HCT116 (cell line): ENCODE results near the gene PPP1R27. TPM values are rescaled to one million over a fixed set of nuclear protein-coding genes. Genes with fewer than 3 reads are reported as not detected.

Experiments used
- ATAC-seq: fragments of 200-7000 bp; cut with Tn5 transposase; 2 replicates; pipeline ENCODE4 v1.9.1; 2020; ENCODE audit warnings: mild to moderate bottlenecking, moderate library complexity
- BruUV-seq: library from RNA; stranded (reverse); fragments of 400-500 nt; replicated peaks from 2 replicates; lab custom pipeline; 2021; lab: Mats Ljungman, UMichigan
- CTCF ChIA-PET: fragments of 300-600 bp; sonication (Branson Sonifier 250); formaldehyde crosslinking; loops from one replicate; lab custom pipeline; 2021; ENCODE audit warnings: antibody characterized with exemption; lab: Charles Lee
- POLR2A ChIA-PET: fragments of 300-600, 350-600 bp; sonication (Branson Sonifier 250); formaldehyde crosslinking; loops from one replicate; lab custom pipeline; 2021; ENCODE audit warnings: antibody characterized with exemption; lab: Charles Lee
- RAD21 ChIA-PET, 2 experiments: fragments of 300-600 bp; sonication (Branson Sonifier 250); formaldehyde crosslinking; loops; one replicate each; lab custom pipeline; 2023; ENCODE audit warnings: low total read pairs in 2 of 2; ENCODE audit not compliant: uncharacterized antibody in 2 of 2, unreplicated experiment in 2 of 2, low non-redundant PET in 1 of 2; lab: Charles Lee
- DNase-seq: peaks from one replicate; pipeline ENCODE4 v3.0.0-alpha.2; 2010; ENCODE audit warnings: low read depth, low spot score
- H2AFZ ChIP-seq: fragments of 200-600 bp; shearing (Covaris generic), sonication (generic); 2 replicates; pipeline ENCODE4 v1.6.1; 2017; ENCODE audit warnings: low read depth, mixed run types, mixed read lengths, antibody characterized with exemption, low read length; ENCODE audit not compliant: poor library complexity, severe bottlenecking
- H3K27ac ChIP-seq: 2 replicates; pipeline ENCODE4 v1.5.1; 2012; ENCODE audit warnings: low read depth, low read length
- H3K27me3 ChIP-seq: fragments of 200-600 bp; sonication (generic); 2 replicates; pipeline ENCODE4 v1.6.1; 2016; ENCODE audit warnings: mixed run types, low read length, mixed read lengths; ENCODE audit not compliant: insufficient read depth
- H3K36me3 ChIP-seq, 2 experiments: fragments of 200-500 bp in 1 of 2; fragments of 200-600 bp in 1 of 2; sonication (Bioruptor generic) in 1 of 2; sonication (generic) in 1 of 2; 2 replicates each; pipeline versions ENCODE4 v1.5.1 to v1.6.1; 2014 to 2016; ENCODE audit warnings: low read length in 2 of 2, inconsistent platforms in 1 of 2, mixed read lengths in 1 of 2, mixed run types in 1 of 2; ENCODE audit not compliant: insufficient read depth in 2 of 2, control insufficient read depth in 1 of 2
- H3K4me1 ChIP-seq, 2 experiments: fragments of 200-600 bp in 1 of 2; sonication (generic) in 1 of 2; 2 replicates each; pipeline versions ENCODE4 v1.5.1 to v1.6.1; 2012 to 2017; ENCODE audit warnings: low read length in 2 of 2, inconsistent platforms in 1 of 2, mild to moderate bottlenecking in 1 of 2, mixed read lengths in 1 of 2, mixed run types in 1 of 2, moderate library complexity in 1 of 2; ENCODE audit not compliant: insufficient read depth in 2 of 2, control insufficient read depth in 1 of 2
- H3K4me2 ChIP-seq: fragments of 200-600 bp; sonication (generic); 2 replicates; pipeline ENCODE4 v1.6.1; 2017; ENCODE audit warnings: mixed run types, low read length, mixed read lengths
- H3K4me3 ChIP-seq, 2 experiments: fragments of 200-600 bp in 1 of 2; sonication (generic) in 1 of 2; replicated peaks in 1 of 2; 2 replicates each; pipeline ENCODE4 v1.5.1; 2011 to 2016; ENCODE audit warnings: low read length in 2 of 2, control low read depth in 1 of 2, low read depth in 1 of 2, mild to moderate bottlenecking in 1 of 2, mixed read lengths in 1 of 2, mixed run types in 1 of 2
- H3K79me2 ChIP-seq: fragments of 200-600 bp; sonication (generic); 2 replicates; pipeline ENCODE4 v1.6.1; 2017; ENCODE audit warnings: mild to moderate bottlenecking, mixed run types, low read length, moderate library complexity, mixed read lengths; ENCODE audit not compliant: insufficient read depth
- H3K9ac ChIP-seq: fragments of 200-600 bp; sonication (generic); 2 replicates; pipeline ENCODE4 v1.6.1; 2016; ENCODE audit warnings: low read length, mixed read lengths
- H3K9me2 ChIP-seq: fragments of 200-600 bp; sonication (generic), shearing (Covaris generic); 2 replicates; pipeline ENCODE4 v1.6.1; 2017; ENCODE audit warnings: mixed run types, mild to moderate bottlenecking, moderate library complexity; ENCODE audit not compliant: insufficient read depth
- H3K9me3 ChIP-seq, 2 experiments: fragments of 200-500 bp in 1 of 2; fragments of 200-600 bp in 1 of 2; sonication (Bioruptor generic) in 1 of 2; sonication (generic) in 1 of 2; 2 replicates each; pipeline ENCODE4 v1.6.1; 2014 to 2017; ENCODE audit warnings: low read length in 2 of 2, mixed read lengths in 2 of 2, inconsistent platforms in 1 of 2, low read depth in 1 of 2, mild to moderate bottlenecking in 1 of 2, mixed run types in 1 of 2, moderate library complexity in 1 of 2; ENCODE audit not compliant: control insufficient read depth in 1 of 2, insufficient read depth in 1 of 2
- H4K20me1 ChIP-seq: fragments of 200-600 bp; sonication (generic), shearing (Covaris generic); 2 replicates; pipeline ENCODE4 v1.6.1; 2017; ENCODE audit warnings: mixed run types, mild to moderate bottlenecking, moderate library complexity; ENCODE audit not compliant: insufficient read depth
- ATF3 ChIP-seq: IDR thresholded peaks from 2 replicates; pipeline ENCODE4 v1.6.1; 2012
- CEBPB ChIP-seq: IDR thresholded peaks from 2 replicates; pipeline ENCODE4 v1.6.1; 2012; ENCODE audit warnings: low read depth
- CTCF ChIP-seq, 3 experiments: fragments of 200-600 bp in 1 of 3; sonication (generic) in 1 of 3; IDR thresholded peaks in 2 of 3; conservative IDR thresholded peaks in 1 of 3; 2 replicates each; pipeline ENCODE4 v1.5.1; 2012 to 2017; ENCODE audit warnings: low read depth in 2 of 3, low read length in 2 of 3, antibody characterized with exemption in 1 of 3, borderline replicate concordance in 1 of 3, control low read depth in 1 of 3, mild to moderate bottlenecking in 1 of 3, mixed read lengths in 1 of 3, mixed run types in 1 of 3, moderate library complexity in 1 of 3; ENCODE audit not compliant: insufficient read depth in 1 of 3
- ELF1 ChIP-seq: IDR thresholded peaks from 2 replicates; pipeline ENCODE4 v1.6.1; 2012; ENCODE audit warnings: low read depth, borderline replicate concordance
- EZH2phosphoT487 ChIP-seq: fragments of 200-600 bp; IDR thresholded peaks from 2 replicates; pipeline ENCODE4 v1.6.1; 2018; ENCODE audit warnings: antibody characterized with exemption, borderline replicate concordance
- FOSL1 ChIP-seq: IDR thresholded peaks from 2 replicates; pipeline ENCODE4 v1.6.1; 2012; ENCODE audit warnings: low read depth
- POLR2A ChIP-seq: IDR thresholded peaks from 2 replicates; pipeline ENCODE4 v1.7.0; 2011; ENCODE audit warnings: borderline replicate concordance; ENCODE audit not compliant: insufficient read depth, insufficient read length; ENCODE audit errors: extremely low read depth
- POLR2AphosphoS5 ChIP-seq: IDR thresholded peaks from 2 replicates; pipeline ENCODE4 v1.6.1; 2011; ENCODE audit warnings: mild to moderate bottlenecking, low read depth, low read length, moderate library complexity
- RAD21 ChIP-seq: IDR thresholded peaks from 2 replicates; pipeline ENCODE4 v1.6.1; 2012; ENCODE audit warnings: low read depth, mild to moderate bottlenecking
- REST ChIP-seq: IDR thresholded peaks from 2 replicates; pipeline ENCODE4 v1.6.1; 2012; ENCODE audit warnings: low read depth
- SIN3A ChIP-seq: IDR thresholded peaks from 2 replicates; pipeline ENCODE4 v1.6.1; 2012; ENCODE audit warnings: low read depth
- SP1 ChIP-seq: IDR thresholded peaks from 2 replicates; pipeline ENCODE4 v1.6.1; 2012; ENCODE audit warnings: low read depth
- TCF7L2 ChIP-seq: IDR thresholded peaks from 2 replicates; pipeline ENCODE4 v1.7.0; 2011; ENCODE audit warnings: borderline replicate concordance, inconsistent platforms; ENCODE audit not compliant: insufficient read depth, insufficient read length; ENCODE audit errors: extremely low read depth
- YY1 ChIP-seq: IDR thresholded peaks from 2 replicates; pipeline ENCODE4 v1.6.1; 2011; ENCODE audit warnings: low read length, low read depth, moderate library complexity, mild to moderate bottlenecking; ENCODE audit not compliant: insufficient replicate concordance; ENCODE audit errors: extremely low read depth
- ZFX ChIP-seq: fragments of 450-650 bp; IDR thresholded peaks from 2 replicates; pipeline ENCODE4 v1.6.1; 2017
- ZNF274 ChIP-seq: fragments of 200-500 bp; sonication (Bioruptor generic); IDR thresholded peaks from 2 replicates; pipeline ENCODE4 v1.6.1; 2014; ENCODE audit warnings: mild to moderate bottlenecking, low read depth, low read length, inconsistent platforms
- intact Hi-C: fragments of 100-400 bp; cut with micrococcal nuclease; formaldehyde crosslinking; loops from 2 replicates; pipeline ENCODE4 v1.10.0; 2022
- total RNA-seq: library from RNA; stranded (reverse); gene quantifications from one replicate; pipeline ENCODE4 v1.2.1, GENCODE V29; 2021; ENCODE audit not compliant: unreplicated experiment
- TF ChIP-seq, protein P1 (sequence below): IDR thresholded peaks from 2 replicates; pipeline ENCODE4 v1.6.1; 2011; ENCODE audit warnings: mild to moderate bottlenecking, low read length, moderate library complexity; ENCODE audit not compliant: insufficient replicate concordance; ENCODE audit errors: extremely low read depth
- TF ChIP-seq, protein P2 (sequence below): IDR thresholded peaks from 2 replicates; pipeline ENCODE4 v1.6.1; 2012

Gene PPP1R27
- total RNA-seq, 1 experiment from 2014 or later = not detected

GRCh38 chr17:81822996-81823819 is 11.6 kb downstream of the PPP1R27 start:
- no peaks in the 10 kb centered on the region for H3K36me3 ChIP-seq
- H3K79me2 ChIP-seq = no peaks in the 10 kb centered on the region
- ATAC-seq (no peak), DNase-seq (no peak)
- H3K9me3 ChIP-seq = no peaks in the 10 kb centered on the region
- H4K20me1 ChIP-seq = no peaks in the 10 kb centered on the region
- H3K4me2 ChIP-seq = no peak overlapping the region
- ChIA-PET CTCF (interaction anchor here (1.5 kb wide), 1 partner anchor 15 kb away, joined by 8 read pairs; no protein-coding TSS in a partner anchor), POLR2A (interaction anchor here (2.4 kb wide), 1 partner anchor 10 kb away, joined by 8 read pairs; the partner anchor contains the start of gene MCRIP1), RAD21 (no interaction called here)
- H3K9ac ChIP-seq = no peak overlapping the region
- H2AFZ ChIP-seq = no peak overlapping the region
- H3K27me3 ChIP-seq = no peaks in the 10 kb centered on the region
- intact Hi-C loops = no loop called here
- no peaks in the 10 kb centered on the region for H3K9me2 ChIP-seq
- no peak overlapping the region; the same call in 1 of the 2 replicates for H3K27ac ChIP-seq
- BruUV-seq = no TSS peak
- H3K4me3 ChIP-seq = no peak overlapping the region
- H3K4me1 ChIP-seq = peaks cover 21 to 24% of the 10 kb centered on the region in 2 experiments
- TF ChIP-seq ELF1 (no peak), SP1 (no peak), ZFX (no peak), FOSL1 (no peak), ZNF274 (no peak), RAD21 (no peak), CTCF (IDR thresholded peaks at IDR 0.05 in 2 of 3, conservative IDR thresholded peaks at IDR 0.05 in 1 of 3; ENCODE audit: borderline replicate concordance in 1 of 3, insufficient read depth in 1 of 3, low read depth in 2 of 3, low read length in 2 of 3) (no peak), ATF3 (no peak), CEBPB (no peak), SIN3A (no peak), REST (no peak), EZH2phosphoT487 (no peak), POLR2A (no peak), POLR2AphosphoS5 (no peak), YY1 (no peak), TCF7L2 (no peak)
- TF ChIP-seq, protein P1, sequence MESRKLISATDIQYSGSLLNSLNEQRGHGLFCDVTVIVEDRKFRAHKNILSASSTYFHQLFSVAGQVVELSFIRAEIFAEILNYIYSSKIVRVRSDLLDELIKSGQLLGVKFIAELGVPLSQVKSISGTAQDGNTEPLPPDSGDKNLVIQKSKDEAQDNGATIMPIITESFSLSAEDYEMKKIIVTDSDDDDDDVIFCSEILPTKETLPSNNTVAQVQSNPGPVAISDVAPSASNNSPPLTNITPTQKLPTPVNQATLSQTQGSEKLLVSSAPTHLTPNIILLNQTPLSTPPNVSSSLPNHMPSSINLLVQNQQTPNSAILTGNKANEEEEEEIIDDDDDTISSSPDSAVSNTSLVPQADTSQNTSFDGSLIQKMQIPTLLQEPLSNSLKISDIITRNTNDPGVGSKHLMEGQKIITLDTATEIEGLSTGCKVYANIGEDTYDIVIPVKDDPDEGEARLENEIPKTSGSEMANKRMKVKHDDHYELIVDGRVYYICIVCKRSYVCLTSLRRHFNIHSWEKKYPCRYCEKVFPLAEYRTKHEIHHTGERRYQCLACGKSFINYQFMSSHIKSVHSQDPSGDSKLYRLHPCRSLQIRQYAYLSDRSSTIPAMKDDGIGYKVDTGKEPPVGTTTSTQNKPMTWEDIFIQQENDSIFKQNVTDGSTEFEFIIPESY = no peak
- TF ChIP-seq, protein P2, sequence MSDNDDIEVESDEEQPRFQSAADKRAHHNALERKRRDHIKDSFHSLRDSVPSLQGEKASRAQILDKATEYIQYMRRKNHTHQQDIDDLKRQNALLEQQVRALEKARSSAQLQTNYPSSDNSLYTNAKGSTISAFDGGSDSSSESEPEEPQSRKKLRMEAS = no peak
